Pulmonary artery endothelial cell (primary cell): ENCODE data around the gene ACVR1. TPM values are rescaled to one million over a fixed set of nuclear protein-coding genes. Genes with fewer than 3 reads are reported as not detected.

Experiments
- DNase-seq: peaks from one replicate; pipeline ENCODE4 v3.0.0-alpha.2; 2011; ENCODE audit warnings: low read depth, low spot score
- total RNA-seq: library from RNA; depleted of rRNA; stranded (reverse); fragments of >200 nt; gene quantifications from 2 replicates; pipeline ENCODE4 v1.2.3, GENCODE V29; 2014

The ACVR1 gene
- total RNA-seq, 1 donor from 2014 or later = 14.6 TPM

DNA sequence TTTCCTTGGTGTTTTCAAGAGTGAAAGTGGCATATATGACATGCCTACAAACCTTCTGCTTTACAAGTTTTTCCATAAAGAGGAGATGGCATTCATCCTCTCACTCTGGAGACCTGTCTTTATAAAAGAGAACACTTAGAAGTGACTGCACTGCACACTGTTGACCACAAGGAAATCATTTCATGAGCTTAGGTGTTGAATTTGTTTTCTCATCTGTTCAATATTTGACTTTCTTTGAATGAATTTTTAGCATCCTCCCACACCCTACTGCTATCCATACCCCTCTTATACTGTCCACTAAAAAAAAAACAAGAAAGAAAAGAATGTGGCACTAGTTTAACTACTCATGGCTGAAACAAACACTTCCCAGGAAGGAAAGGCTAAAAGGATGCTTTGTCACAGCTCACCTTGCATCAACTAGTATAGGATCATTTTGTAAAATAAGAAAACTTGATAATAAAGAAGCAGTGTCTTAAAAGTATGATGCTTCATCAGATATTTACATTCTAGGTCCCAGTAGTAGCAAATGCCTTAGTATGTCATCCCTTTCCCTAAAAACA is 83.0 kb downstream of the ACVR1 start:
- no peak for DNase-seq

DNA sequence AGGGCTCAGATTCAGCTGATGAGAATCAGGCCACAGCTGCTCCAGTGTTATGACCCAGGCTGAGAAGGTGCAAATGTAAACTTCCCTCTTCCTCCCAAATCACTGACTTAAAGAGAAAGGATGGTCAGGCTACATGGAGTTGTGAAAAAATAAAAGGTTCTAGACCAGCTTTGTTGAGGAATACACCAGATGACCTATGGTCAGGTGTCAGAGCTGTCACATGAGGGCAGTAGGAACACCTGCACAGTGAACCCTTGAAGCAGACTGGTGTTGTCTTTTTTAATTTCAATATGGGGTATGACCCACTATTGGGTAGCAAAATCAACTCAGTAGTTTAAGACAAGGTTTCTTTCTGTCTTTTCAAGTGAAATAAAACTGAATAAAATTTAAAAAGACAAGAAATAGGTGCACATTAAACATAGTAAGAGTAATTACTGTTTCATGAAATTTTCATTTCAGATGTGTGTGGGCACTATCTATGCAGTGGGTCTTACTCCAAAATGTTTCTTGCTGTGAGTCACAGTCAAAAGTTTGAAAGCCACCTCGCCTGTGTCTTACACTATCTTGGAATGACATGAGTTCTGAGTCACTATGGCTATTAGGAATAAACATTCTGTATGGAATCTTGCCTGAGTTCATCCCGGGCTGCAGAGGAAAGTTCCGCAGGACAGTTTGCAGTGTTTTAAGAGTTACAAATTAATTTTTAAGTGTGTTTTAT is 83.6 kb downstream of the ACVR1 start:
- DNase-seq = no peak

DNA sequence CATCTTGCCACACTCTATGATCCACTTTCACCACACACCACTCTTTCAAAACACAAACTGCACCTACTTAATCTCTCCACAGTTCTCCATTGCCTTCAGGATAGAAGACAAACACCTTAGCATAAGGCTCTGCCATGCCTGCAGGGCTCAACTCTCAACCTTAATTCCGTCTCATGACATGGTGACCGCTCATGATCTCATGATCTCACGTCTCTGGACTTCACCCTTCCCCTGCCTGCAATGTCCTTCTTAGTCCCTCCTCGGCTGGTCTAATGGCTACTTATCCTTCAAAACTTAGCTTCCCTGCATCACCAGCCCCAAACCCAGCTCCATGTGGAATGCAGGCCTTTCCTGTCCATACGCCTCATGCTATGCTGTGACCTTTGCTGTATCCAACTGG is 85.3 kb downstream of the ACVR1 start:
- no peak for DNase-seq

- no peak for DNase-seq
Measured at GRCh38 chr2:157789933-157790511, 86.1 kb downstream of the ACVR1 start.

DNA sequence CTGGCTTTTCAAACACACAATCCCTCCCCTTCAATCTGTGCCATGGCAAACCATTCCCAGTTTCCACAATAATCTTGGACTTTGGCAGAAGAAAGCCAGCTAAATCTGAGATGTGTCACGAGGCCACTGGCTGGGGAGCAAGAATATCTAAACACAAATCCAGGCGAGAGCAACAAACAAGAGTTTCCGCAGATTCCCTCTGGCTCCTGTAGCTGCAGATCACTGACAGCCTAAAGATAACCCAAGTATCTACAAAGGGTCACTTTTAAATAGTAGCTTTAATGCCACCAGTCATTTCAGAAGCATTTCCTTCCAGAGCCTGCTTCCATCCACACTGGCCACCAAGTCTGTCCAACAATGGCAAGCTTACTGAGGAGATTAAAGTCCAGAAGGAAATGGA is 86.9 kb downstream of the ACVR1 start:
- DNase-seq = no peak

GRCh38 chr2:157788201-157788600 is 87.9 kb downstream of the ACVR1 start:
- no peak for DNase-seq

- no peak for DNase-seq
Measured at GRCh38 chr2:157787364-157787938, 88.7 kb downstream of the ACVR1 start.

DNA sequence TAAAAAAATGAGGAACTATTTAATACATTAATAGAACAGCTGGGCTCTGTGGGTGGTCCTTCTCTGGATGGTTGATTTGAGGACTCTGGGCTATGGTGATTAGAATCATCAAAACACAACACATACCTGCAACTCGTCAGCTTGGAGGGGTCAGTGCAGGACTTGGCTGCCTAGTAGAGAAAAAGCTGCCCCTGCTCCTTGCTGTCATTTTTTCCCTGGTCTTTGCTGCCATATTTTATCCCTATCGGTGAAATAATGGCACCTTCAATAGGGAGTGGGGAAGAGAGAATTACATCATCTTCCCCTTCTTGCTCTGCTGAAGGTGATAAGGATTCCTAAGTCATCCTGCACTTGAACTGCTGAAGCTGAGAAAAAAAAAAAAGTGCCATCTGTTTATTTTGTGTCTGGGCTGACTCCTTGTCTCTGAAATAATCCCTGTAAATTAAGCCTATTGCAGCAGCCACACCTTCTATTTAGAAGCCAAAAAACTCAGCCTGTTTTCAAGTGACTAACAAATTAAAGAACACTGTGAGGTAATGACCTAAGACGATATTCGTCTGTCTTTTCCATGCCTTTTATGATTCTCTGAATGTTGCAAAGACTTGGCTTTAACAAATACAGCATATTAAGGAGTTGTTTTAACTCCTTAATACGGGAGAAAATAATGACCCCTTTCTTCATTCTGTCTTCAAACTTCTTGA is 89.3 kb downstream of the ACVR1 start:
- DNase-seq = no peak

- no peak for DNase-seq
Measured at GRCh38 chr2:157785866-157786662, 90.1 kb downstream of the ACVR1 start.

GRCh38 chr2:157785200-157785599 is 90.9 kb downstream of the ACVR1 start:
- no peak for DNase-seq

- no peak for DNase-seq
Measured at GRCh38 chr2:157784823-157785175, 91.3 kb downstream of the ACVR1 start.

- DNase-seq = no peak
Measured at GRCh38 chr2:157784169-157784822, 91.8 kb downstream of the ACVR1 start.

DNA sequence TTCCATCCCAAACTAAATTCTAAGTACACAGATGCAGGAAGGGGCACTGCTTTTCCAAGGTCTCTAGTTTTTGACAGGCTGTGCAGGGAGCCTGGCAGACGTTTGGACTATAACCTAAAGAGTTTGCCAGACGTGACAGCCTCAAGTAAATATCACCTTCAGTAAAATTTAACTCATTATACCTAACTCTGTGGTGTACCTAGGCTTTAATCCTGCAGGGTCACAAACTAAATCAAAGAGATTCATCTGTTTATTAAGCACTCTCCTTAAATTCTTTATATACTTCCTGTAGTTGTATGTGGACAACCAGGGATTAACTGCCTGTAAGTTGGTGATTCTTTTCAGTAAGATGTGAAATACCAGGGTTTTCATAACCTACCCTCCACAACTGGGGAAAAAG is 92.9 kb downstream of the ACVR1 start:
- no peak for DNase-seq

- DNase-seq = no peak
Measured at GRCh38 chr2:157782057-157782845, 93.9 kb downstream of the ACVR1 start.

- DNase-seq = no peak
Measured at GRCh38 chr2:157780211-157780610, 95.9 kb downstream of the ACVR1 start.

GRCh38 chr2:157779794-157780193 is 96.3 kb downstream of the ACVR1 start:
- no peak for DNase-seq

DNA sequence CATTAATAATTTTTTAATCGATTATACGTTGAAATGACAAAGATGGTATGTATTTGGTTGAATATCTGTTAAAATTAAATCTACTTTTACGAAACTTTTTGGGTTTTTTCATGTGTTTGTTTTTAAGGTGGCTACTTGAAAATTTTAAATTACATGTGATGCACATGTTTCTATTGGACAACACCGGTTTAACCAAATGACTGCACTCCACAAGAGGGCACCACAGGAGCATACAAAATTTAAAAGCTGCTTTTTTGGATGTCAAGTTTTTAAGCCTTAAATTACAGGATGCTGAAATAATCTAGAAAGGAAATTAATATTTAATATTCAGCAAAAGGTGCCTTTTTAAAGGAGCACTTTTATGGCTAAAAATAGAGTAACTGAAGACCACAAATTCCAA is 98.7 kb downstream of the ACVR1 start:
- DNase-seq = no peak

DNA sequence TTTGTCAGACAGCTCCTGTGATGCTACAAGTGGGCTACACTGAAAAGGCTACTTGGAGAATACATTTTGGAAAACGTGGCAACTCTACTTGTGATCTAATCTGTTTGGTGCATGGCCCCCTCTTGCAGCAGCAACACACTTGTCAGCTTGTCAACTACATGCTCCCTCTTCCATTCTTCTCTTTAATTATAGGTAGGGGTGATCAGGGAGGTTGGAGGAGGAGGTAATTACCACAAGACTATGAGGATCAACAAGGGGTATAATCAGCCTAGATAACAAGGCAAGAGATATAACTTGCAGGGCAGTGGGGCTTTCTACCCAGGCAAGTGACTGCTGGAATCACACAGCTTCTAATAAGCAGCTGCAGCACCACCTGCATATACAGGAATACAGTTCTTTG is 104.9 kb downstream of the ACVR1 start:
- no peak for DNase-seq

DNA sequence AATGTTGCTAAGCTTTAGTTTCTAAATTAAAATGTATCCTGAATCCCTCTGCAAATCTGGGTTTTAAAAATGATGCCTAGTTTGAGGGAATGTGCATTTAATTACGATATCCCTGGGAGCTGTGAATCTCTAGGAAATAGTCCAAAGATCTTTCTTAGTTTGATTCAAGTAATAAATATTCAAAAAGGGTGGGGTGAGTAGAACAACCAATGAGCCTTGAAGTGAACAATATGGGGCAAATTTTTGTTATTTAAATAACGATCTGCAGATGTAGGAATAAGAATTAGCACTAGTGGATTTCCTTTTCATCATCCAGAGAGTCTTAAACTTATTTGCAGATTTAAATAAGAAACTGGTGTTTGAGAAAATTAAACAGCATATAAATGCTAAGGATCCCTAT is 106.3 kb downstream of the ACVR1 start:
- no peak for DNase-seq

DNA sequence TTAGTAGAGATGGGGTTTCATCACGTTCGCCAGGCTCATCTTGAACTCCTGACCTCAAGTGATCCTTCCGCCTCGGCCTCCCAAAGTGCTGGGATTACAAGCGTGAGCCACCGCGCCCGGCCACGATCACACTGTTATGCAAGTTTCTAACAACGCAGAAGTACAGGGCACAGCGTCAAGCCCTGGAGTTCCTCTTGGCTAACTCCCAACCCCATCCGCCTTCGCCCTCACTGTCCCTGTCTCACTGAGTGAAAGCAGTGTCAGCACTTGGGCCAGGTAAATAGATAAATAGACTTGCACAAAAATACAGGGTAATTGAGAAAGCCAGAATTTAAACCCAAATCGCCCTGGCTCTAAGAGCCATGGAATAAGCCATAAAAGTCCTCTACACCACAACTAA is 111.7 kb downstream of the ACVR1 start:
- no peak for DNase-seq
